Stimulated activated CD8-positive, alpha-beta memory T cell treated with anti-CD3 and anti-CD28 coated beads, Interleukin-4, amount 100 ng/mL, for 24 hours (primary cell): Measurements from ENCODE around the gene GRWD1.
A peak's percentile ranks its signal among the peaks of the same experiment; 100 is the strongest.
"Not testable (repeated sequence)": the region's sequence is repeated elsewhere in the genome, so short reads cannot be mapped to it uniquely, and the experiment has no call there.

ENCODE experiments used
- DNase-seq: peaks from one replicate; pipeline ENCODE4 v3.0.0-alpha.2; 2020; ENCODE audit warnings: low read depth

The GRWD1 gene

GRCh38 chr19:48479686-48480085 lies 33.9 kb downstream of the GRWD1 start:
- DNase-seq = no peak

- DNase-seq = peak; percentile 24
Measured at GRCh38 chr19:48480183-48480557, 34.4 kb downstream of the GRWD1 start.

DNA sequence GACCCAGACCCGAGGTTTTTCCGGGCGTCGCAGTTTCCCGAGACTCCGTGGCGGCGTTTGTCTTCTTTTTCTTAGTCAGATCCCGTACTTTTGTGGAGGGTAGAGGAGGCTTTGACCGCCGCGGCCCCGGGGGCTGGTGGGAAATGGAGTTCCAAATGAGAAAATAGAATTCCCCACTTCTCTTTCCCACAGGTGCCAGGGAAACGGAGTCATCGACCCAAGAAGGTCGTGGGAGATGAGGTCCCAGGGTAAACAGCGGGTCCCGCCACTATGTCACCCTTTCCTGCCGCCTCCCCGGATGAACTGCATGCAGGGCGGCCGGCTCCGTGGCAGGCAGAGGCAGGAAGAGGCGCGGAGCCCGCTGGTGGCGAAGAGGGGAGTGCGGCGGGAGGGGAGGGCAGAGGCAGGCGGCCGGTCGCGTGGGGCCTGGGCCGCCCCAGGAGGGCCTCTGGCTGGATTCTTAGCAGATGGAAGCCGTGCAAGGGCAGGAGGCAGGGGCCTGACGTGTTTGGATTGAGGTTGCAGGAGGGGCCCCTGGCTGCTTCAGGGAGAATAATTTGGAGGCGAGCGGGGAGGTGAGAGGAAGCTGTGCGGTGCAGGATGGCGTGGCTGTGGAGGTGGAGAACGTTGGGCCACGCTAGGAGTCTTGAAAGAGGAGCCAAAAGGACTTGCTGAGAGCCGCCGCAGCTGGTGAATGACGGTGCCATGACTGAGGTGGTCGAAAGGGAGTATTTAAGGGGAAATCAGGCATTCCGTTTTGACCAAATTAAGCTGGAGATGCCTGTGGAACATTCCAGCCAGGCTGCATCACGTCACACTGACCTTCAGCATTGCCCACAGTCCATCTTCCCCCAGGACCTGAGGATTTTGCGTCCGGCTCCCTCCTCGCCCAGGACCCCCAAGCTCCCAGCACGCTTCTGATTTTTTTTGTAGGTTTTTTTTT lies 35.0 kb downstream of the GRWD1 start:
- peak; percentile 22 for DNase-seq

GRCh38 chr19:48481846-48482639 lies 36.3 kb downstream of the GRWD1 start:
- no peak for DNase-seq

GRCh38 chr19:48483301-48483700 lies 37.5 kb downstream of the GRWD1 start:
- no peak for DNase-seq

GRCh38 chr19:48484247-48484893 lies 38.6 kb downstream of the GRWD1 start:
- no peak for DNase-seq

DNA sequence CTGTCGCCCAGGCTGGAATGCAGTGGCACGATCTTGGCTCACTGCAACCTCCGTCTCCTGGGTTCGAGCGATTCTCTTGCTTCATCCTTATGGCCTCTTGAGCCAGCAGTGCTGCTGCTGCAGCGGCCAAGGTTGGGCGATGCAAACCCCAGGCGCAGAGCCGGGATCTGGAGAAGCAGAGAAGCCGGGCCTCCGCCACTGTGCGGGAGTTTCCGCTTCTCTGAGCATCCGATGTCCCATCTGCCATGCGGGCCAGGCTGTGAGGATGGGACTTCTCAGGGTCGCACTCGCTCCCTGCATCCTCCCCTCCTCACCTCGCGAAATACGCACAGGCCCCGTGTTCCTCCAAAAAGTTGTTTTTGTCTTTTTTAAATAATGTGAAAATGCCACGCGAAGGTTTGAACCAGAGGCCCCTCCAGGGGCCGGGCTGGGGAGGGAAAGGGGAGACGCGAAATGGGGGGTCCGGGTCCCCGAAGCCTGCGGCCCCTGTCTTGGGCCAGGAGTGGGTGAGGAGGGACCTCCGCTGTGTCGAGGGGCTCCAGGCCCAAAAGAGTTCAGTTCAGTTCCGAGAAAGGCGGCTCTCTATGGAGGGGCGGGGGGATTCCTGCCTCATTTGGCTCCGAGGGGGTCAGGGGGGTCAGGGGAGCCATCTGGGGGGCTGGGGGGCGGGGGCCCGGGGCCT lies 39.3 kb downstream of the GRWD1 start:
- no peak for DNase-seq

DNA sequence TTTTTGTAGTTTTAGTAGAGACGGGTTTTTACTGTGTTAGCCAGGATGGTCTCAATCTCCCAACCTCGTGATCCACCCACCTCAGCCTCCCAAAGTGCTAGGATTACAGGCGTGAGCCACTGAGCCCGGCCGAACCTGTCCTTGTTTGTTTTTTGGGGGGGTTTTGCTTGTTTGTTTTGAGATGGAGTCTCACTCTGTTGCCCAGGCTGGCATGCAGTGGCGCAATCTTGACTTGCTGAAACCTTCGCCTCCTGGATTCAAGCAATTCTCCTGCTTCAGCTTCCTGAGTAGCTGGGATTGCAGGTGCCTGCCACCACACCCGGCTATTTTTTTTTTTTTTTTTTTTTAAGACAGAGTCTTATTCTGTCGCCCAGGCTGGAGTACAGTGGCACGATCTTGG lies 40.9 kb downstream of the GRWD1 start:
- DNase-seq = not testable (repeated sequence)

GRCh38 chr19:48487544-48487943 lies 41.8 kb downstream of the GRWD1 start:
- no peak for DNase-seq

- DNase-seq = no peak
Measured at GRCh38 chr19:48487948-48488347, 42.2 kb downstream of the GRWD1 start.

GRCh38 chr19:48488478-48488877 lies 42.7 kb downstream of the GRWD1 start:
- not testable (repeated sequence) for DNase-seq

DNA sequence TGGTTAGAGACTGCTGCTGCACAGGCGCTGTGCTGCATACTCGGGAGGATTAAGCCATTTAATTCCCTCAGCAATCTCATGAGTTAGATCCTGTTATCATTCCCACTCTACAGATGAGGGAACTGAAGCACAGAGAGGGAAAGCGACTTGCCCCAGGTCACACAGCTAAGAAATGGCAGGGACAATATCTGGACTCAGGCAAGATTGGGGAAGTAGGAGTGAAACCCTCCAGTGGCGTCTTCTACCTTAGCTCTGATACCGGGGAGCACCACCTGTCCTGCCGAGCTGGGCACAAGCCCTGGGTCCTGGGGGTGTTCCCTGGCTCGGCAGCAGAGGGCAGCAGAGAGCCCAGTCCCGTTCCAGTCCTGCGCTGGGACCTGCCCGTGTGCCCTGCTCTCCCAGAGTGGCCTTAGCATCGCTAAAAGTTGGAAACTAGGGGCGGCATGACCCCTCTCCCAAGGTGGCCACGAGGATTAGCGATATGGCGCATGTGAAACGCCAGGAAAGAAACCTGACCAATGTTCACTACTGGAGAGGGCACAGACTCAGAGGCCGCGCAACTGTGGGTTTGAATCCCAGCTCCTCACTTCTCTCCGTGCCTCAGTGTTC lies 43.9 kb downstream of the GRWD1 start:
- DNase-seq = peak; percentile 73

DNA sequence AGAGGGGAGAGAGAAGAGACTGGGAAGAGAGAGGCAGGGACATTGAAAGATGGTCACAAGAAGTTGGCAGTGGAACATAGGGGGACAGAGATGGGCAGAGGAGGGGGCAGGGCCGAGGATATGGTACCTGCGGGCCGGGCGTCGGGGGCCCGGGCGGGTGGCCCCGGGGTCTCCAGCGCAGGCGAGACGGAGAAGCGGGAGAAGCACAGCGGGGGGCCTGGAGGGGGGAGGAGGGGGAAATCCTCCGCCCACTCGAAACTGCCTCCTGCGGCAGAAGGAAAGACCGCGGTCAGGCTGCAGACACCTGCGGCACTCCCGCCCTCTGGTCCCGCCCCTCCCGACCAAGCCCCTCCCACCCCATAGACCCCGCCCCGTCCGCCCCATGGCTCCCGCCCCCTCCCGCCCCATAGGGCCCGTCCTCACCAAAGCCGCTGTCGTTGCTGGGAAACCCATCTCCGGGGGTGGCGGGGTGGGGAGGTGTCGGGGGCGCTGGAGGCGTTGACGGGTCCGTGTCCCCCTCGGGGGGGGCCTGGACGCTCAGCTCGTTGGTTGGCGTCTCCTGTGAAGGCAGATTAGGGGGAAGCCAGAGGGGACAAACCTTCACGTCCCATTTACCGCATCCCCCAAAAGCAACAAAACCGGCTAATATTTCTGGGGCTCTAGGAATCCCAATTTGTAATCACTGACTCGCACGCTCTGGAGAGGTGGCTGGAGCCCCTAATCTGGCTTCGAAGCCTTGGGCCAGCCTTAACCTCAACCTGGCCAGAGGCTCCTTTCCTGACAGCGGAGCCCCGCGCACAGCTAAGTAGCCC lies 45.4 kb downstream of the GRWD1 start:
- DNase-seq = peak; percentile 31

DNA sequence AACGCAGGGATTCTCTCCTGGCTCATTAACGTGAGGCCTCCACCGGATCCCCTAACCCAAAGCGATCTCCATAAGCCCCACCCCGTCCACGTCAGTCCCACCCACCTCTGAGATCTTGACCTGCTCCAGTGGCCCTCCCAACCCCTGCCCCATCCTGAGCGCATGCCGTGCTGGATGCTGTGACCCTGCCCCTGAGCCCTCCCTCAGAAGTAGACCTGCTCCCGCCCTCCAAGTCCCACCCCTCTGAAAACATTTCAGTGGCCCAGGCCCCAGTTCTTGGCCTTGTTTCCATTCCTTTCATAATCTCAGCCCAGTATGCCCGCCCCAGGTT lies 46.0 kb downstream of the GRWD1 start:
- DNase-seq = no peak

DNA sequence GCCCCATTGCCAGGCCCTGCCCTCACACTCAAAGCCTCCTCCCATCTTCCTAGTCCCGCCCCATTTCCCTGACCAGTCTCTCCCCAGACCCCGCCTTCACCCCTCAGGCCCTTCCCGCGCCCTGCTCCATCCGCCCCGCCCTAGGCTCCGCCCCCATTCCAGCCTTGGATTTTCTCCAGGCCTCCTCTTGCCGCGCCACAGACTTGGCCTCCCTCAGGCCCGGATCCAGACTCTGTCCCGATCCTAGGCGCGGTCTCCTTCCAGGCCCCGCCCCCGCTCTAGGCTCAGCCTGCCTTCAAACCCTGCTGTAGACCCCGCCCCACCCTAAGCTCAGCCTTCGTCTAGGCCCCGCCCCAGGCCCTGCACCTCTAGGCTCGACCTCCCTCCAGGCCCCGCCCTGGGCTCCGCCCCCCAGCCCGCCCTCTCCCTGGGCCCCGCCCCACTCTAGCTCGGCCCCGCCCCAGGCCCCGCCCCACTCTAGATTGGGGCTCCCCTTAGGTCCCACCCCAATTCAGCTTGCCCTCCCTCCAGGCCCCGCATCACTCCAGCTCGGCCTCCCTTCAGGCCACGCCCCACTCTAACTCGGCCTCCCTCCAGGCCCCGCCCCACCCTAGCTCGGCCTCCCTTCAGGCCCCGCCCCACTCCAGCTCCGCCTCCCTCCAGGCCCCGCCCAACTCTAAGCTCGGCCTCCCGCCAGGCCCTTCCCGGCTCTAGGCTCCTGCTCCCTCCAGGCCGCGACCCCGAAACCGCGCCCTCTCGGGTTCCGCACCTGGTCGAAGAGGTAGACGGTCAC lies 47.3 kb downstream of the GRWD1 start:
- DNase-seq = peak; percentile 61

- DNase-seq = no peak
Measured at GRCh38 chr19:48493718-48494401, 48.1 kb downstream of the GRWD1 start.

DNA sequence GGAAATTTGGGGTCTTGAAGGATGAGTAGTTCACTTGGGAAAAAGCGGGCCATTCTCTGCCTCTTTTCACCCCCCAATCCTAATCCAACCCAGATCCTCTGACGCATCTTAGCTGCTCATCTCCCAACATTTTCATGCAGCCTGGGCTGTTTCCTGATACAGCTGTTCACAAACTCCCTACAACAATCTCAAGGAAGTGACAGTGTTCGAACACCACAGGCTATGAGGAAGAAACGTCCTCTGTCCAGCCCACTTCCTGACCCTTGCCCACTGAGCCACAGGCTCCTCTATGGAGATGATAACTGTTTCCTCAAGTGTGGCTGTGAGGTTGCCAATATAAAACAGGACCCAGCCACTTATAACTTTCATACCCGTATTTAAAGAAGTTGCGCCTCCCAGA lies 49.6 kb downstream of the GRWD1 start:
- no peak for DNase-seq

DNA sequence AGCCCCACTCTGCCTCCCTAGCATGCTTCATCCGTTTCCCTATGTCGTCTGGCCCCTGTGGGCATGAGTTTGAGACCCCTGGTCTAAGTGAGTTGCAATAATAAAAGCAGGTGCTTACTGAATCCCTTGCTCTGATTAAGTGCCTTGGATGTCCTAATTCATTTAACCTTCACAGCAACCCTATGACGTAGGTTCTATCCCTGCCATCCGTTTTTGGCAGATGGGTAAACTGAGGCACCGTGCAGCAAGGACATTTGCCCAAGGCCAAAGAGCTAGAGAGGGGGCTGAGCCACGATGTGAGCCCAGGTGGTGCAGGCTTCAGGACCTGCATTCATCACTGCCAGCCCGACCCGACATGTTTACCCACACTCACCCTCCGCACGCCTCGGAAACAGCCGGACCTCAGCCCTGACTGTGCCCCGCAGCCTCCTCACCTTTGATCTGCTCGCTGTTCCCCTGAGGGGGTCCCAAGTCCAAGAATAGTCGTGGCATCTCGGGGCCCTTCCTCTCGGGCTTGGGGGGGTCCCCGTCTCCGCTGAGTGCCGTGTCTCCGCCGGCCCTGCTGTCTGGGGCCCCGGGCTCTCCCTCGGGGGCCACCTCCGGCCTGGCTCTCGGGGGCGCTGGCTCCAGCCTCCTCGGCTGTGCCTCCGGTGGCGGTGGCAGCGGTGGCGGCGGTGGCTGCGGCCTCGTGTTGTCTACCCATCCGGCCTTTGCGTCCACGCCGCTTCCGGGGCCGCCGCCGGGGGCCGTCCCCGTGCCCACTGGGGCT lies 51.4 kb downstream of the GRWD1 start:
- DNase-seq = no peak
